ENCODE data around the gene TSHZ2. TPM values are rescaled to one million over a fixed set of nuclear protein-coding genes. Genes with fewer than 3 reads are reported as not detected.

Gene TSHZ2
- total RNA-seq, 1 experiment from 2014 or later: 11.9 TPM

DNA sequence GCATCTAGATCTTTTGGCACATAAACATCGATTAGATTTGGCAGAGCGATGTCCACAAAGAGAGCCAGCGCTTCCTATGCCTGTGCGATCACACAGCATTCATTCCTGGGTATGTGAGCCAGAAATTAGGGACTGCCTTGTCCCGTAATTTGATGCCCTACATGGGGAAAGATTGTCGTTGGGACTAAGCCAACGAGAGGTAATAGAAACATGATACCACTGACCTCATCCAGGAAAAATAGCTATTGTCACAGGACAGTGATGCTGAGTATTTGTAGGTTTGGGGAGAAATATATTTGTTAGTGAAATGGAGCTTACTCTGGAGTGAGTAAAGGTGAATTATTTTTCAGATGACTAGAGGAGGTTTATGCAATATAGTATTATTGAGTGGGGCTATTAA is 154.0 kb downstream of the TSHZ2 start:
- DNase-seq (ENCODE audit: low read depth): peak; percentile 88

DNA sequence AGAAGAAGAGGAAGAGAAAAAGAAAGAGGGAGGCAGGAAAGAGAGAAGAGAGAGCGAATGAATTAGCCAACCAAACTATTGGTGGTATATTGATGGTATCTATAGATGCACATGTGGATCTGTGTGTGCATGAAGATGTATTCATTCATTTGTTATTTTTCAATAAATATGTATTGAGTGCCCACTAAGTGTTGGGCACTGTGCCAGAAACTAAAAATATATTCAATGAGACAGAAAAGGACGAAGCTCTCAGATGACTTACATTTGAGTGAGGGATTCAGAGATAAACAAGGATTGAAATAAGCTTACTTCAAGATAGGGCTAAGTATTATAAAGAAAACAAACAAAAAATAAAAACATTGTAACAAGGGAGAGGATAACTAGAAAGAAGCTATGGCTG is 154.9 kb downstream of the TSHZ2 start:
- DNase-seq (ENCODE audit: low read depth): no peak

DNA sequence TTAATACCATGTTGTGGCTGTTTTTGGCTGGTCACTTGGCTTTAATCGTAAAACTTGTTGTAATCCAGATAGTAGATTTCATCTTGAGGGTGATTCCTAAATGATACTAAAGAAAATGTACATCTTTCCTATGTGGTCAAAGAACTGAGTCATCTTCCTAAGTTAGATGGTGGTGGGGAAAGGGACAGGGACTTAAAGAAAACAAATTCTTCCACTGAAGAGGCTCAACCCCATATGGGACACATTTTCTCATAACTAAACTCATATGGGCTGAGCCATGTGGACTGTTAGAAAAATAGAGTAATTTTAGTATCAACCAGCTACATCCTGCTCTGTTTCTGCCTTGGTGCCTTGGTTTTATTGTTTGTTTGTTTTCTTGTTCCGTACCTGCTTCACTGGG is 155.8 kb downstream of the TSHZ2 start:
- DNase-seq (ENCODE audit: low read depth): no peak

DNA sequence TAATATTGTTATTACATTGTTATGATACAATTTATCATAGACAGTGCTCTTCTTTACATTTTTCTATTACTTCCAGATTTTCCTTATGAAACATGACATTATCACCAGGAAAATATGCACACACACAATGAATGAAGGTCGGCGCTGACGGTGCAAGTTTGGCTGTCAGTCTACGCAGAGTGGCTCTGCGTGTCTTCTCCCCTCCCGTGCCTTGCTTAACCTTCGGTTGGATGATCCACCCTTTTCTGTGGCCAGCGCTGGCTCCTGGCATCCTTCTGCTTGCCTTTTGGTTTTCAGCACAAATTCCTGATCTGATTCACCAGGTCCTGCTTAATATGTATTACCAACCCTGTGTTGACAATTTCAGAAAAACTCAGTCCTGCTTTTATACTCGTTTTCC is 157.4 kb downstream of the TSHZ2 start:
- peak; percentile 78 for DNase-seq (ENCODE audit: low read depth)

DNA sequence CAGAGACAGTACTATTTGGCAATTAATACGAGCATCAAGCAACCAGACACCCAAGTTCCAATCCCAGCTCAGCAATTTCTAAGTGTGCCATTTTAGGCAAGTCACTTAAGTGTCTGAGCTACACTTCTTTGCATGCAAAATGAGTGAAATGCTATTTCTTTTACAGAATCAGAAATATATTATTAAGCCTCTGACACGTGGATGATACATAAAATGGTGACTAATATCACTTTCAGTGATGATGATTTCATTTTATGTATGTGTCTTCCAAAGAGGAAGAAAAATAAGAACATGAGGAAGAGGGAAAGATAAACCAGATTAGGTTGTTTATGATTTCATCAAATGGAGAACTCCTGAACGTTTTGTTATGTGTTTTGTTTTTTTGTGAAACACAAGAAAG is 158.6 kb downstream of the TSHZ2 start:
- no peak for DNase-seq (ENCODE audit: low read depth)

DNA sequence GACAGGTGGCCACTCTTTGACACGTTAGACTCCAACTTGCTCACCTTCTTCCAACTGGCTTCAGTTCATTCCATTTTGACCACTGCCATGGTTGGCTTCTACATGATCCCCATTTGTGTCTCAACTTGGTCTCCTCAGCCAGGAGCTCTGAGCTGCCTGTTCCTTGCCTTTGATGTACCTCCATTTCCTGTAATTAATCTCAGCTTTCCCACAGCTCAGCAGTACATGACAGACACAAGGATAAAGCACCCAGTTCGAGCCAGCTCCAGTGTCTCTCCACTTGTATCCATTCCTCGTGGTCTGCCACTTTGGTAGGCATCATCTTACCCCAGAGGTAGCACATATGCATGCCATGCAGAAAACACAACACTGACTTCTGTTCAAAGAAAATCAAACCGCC is 161.0 kb downstream of the TSHZ2 start:
- peak; percentile 61 for DNase-seq (ENCODE audit: low read depth)

DNA sequence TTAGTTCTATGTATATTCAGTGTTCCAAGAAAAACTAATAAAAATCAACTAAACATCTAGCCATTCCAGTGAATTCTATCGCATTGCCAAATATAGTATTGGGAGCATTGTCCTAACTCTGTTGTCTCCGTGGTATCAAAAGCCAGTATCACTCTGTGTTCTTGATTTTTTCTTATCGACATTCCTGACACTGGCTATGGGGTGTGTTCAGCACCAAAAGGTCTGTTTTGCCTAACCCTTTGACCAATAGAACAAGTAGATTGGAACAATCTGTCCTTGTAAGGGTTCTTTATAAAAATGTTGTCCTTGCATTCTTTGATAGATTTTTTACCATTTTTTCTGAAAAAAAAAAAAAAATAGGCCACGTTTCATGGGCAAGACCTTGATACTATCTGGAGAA is 161.5 kb downstream of the TSHZ2 start:
- no peak for DNase-seq (ENCODE audit: low read depth)

DNA sequence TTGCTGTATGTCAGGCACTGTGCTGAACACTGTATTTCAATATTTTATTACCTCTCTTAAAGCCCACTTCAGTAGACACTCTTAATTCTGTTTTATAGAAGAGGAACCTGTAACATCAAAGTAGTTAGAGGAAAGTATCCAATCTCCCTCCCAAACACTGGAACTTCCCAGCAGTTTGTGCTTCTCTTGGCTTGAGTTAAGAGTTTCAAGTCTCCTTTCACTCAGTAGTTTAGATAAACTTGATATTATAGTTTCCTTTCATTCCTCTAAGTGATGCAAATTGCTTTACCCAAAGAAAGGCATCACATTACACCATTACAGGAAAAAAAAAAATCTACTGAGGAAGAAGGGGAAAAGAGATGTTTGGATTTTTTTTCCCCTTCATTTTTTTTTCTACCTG is 164.3 kb downstream of the TSHZ2 start:
- DNase-seq (ENCODE audit: low read depth): no peak

DNA sequence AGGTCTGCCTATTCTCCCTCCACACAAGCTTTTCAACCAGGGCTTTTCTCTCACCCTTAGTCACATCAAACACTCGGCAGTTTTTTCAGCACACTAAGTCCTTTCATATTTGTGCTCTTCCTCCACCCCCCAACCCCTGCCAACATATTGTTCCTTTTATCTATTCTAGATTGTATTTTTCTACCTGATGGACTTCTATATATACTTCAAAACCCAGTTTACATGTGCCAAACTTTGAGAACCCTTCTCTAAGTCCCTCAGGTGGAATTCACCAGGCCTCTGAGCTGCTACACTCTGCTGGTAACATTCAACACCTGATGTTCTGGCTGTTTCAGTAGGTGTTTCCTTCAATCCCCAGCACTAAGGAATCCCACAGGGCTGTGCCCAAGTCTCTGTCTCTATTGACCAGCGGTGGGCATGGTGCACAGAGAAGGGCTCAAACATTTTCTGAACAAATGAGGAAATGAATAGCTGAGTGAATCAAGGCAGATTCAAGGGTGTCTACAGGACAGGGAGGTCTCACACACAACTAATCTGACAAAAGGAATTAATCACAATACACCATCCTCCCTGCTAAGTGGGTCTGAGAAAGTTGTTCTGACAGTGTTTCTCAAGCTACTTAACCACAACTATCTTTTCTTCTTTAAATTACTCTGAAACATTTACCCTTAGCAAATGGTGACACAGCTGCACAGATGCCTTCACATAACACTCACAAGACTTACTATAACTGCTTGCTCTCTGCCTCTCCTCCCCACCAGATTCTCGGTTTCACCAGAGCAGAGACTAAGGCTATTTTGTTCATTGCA is 166.5 kb downstream of the TSHZ2 start:
- no peak for DNase-seq (ENCODE audit: low read depth)

DNA sequence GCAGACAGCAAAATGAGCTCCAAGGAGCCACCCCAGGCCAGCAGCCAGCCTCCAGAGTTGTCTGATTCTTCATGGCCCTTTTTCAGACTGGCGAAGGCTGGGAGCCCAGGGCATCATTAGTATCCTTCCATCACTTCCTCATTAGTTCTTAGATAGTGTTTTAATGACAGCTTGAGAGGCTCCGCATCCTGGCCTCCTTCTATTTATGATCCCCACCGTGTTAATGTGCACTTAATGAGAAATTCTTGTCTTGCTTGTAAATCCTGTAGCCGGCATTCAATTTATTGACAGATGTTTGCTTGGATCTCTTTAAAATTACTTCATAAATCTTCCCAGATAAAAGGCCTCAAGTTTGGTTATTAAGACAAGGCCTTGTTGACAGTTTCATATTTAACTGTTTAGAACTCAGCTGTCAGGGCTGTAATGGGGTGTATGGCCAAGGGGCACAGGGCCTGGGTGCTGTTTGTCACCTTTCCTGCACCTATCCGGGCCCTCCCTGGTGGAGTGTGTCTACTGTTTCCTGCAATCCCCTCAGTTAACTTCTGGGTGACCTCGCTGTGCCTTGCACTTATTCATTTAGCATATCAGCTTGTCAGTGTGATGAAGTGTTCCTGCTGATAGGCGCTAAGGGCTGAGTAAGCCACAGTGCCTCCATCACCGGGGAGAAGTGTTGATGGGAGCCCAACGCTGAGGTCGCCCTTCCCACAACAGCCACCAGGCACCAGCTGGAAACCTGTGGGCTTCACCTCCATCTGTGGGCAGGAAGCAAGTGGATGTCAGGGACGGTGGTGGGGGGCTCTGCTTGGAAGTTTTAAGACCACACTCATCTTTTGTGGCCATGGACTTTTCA is 169.3 kb downstream of the TSHZ2 start:
- DNase-seq (ENCODE audit: low read depth): peak; percentile 41

DNA sequence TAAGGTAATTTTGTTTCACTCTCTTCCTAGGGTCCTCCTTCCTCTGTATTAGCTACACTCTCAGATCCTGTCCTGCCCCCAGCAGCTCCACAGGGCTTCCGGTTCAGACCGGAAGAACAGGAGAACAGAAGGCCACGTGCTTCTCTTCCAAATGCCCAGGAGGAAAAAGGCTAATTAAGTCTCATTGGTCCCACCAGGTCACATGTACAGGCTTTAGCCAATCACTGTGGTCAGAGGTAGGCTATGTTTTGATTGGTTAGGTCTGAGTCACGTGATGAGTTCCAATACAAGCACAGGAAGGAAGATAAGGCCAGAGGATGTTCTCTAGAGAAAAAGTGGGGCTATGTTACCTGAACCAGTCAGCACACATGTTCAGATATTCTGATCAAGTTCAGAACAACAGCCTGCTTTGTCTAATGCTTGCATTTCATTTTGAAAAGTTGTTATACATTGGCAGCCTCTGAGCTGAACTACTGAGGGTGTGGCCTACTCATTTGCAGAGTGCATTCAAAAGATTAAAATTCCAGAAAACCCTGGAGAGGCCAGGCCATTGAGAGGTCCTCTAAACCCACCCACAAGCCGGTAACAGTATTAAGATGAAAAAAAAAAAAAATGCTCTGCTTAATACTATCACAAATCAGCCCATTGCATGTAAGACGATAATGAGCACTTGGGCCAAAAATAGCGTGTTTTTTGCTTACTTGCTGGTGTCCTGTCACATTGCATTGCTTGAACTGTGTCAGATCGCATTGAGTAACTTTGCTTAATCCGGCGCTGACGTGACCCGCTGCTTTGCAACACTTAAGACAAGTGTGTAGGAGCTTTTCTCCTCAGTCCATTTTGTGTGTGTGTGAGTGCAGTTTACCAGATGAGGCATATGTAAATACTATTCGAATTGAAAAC is 170.3 kb downstream of the TSHZ2 start:
- DNase-seq (ENCODE audit: low read depth): peak; percentile 32

DNA sequence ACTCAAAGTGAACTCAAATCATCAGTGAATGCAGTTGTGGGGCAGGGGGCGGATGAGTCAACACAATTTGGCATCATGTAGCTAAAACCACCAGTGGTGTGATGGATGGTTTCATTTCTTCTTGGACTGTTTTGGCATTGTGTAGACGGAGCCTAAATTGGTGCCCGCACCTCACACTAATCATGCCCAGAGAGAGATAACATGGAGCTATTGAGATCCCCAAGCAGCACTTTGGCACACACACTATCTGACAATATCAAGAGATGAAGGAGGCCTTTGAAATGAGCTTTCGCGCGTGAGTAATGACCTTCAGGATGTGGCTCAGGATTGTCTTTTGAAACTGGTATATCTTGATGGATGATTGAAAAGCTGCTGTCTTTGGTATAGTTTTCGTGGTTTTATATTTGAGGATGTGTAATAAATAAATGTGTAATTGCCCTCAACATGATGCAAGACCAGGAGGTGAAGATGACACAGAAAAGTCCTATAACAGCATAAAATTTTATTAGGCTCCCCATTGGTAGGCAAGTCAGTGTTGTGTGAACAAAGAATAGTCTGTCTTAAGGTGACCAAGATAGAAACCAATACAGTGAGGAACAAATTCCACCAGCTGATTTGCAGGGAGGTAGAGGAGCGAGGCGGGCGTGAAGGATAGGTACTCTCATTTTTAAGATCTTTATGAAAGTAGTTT is 174.2 kb downstream of the TSHZ2 start:
- DNase-seq (ENCODE audit: low read depth): peak; percentile 54

DNA sequence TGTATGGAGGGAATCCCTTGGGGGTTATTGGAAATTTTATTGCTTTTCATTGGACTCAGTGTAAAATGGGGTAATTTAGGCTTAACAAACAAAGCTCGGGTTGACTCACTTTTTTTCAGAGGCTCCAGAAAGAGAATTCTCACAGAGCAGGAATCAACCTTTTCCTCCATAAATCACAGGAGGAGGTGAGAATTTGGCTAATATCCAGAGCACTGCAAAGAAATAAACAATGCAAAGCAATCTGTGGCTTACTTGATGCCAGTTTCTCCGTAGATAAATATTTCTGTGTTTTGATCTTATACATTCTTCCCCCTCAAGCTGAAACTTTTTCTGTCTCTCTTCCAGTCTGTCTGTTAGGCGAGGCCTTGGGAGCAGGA is 176.6 kb downstream of the TSHZ2 start:
- peak; percentile 59 for DNase-seq (ENCODE audit: low read depth)

DNA sequence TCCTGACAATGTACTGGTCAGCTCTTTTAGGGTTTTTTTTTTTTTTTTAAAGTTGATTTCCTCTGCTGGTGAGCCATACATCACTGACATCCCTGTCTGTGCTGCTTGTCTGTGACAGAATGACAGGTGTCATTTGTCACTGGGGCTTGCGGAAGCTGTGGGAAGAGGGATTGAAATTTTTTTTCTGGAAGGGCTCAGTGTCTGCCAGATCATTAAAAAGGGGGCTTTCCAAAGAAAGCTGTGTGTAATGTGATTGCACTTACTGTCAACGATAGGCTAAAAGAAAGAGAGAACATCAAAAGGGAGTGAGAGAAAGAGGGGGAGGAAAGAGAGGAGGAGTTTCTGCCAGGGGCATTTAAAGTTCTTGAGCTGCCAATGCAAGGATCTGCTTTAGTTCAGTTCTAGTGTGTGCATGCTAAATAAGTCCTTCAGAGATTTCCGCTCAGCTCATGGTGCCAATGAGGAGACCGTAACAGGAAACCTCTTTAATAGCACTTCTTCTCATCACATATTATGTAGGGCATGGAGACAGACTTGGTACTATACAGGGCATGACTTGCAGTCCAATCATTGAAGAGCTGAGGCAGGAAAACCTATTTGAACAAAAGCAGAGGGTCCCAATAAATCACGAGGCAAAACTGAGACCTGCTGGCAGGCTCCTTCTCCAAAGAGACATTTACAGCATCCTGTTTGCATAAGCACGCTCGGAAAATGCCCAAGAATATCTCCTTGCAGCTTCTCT is 177.2 kb downstream of the TSHZ2 start:
- DNase-seq (ENCODE audit: low read depth): peak; percentile 22

DNA sequence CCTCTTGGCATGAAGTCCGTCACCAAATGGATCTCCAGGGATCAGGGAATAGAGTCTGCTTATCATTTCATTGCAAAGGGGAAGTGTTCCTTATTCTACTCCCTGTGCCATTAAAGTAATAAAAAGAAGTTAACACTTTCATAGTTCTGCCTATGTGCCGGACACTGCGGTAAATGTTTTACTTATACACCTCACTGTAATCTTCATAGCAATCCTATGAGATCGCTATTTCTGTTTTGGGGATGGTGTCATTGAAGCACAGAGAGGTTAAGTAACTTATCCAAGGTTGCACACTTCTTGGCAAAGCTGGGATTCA is 177.7 kb downstream of the TSHZ2 start:
- DNase-seq (ENCODE audit: low read depth): no peak

DNA sequence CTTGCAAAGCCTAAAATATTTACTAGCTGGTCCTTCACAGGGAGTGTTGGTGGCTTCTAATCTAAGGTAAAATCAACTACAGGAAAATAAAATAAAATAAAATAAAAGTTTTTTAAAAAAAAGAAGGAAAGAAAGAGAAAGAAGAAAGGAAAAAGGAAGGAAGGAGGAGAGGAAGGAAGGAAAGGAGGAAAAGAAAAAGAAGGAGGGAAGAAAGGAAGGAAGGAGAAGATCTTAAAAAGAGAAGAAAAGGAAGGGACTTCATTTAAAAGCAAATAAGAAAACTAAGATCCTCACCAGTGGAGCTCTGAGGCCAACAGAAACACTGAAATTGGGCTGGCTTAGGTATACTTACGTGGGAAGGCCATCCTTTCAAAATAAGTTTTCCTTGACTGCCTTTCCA is 178.4 kb downstream of the TSHZ2 start:
- DNase-seq (ENCODE audit: low read depth): no peak

DNA sequence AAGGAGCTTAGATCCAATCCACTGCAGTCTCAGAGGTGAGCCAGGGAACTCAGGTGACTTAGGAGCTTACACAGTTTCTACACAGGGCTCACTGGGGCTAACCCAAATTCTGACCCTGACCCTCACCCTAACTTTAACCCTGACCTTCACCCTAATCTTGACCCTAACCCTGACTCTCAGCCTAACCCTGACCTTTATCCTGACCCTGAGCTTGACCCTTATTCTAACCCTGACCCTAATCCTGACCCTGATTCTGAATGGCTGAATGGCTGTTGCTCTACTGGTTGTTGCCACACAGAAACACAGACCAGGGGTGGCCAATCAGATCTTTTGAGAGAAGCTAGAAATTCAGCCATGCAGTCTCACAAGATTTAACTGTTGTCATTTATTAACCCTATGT is 180.1 kb downstream of the TSHZ2 start:
- no peak for DNase-seq (ENCODE audit: low read depth)

DNA sequence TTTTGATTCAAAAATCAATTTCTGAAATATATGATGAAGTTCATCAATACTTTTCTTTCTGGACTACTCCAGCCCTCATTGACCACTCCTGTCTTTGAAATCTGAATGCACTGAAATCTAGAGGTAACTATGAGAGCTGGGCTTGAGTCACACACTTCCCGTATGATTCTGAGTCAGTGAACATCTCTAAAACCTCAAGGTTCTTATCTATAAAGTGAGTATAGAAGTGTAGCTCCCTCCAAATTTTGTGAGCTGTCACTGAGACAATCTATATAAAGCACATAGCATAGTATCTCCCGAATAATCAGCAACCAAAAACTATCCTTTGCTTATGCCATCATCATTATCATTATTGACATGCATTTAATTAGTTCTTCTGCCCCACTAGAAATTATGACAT is 182.4 kb downstream of the TSHZ2 start:
- DNase-seq (ENCODE audit: low read depth): peak; percentile 77

DNA sequence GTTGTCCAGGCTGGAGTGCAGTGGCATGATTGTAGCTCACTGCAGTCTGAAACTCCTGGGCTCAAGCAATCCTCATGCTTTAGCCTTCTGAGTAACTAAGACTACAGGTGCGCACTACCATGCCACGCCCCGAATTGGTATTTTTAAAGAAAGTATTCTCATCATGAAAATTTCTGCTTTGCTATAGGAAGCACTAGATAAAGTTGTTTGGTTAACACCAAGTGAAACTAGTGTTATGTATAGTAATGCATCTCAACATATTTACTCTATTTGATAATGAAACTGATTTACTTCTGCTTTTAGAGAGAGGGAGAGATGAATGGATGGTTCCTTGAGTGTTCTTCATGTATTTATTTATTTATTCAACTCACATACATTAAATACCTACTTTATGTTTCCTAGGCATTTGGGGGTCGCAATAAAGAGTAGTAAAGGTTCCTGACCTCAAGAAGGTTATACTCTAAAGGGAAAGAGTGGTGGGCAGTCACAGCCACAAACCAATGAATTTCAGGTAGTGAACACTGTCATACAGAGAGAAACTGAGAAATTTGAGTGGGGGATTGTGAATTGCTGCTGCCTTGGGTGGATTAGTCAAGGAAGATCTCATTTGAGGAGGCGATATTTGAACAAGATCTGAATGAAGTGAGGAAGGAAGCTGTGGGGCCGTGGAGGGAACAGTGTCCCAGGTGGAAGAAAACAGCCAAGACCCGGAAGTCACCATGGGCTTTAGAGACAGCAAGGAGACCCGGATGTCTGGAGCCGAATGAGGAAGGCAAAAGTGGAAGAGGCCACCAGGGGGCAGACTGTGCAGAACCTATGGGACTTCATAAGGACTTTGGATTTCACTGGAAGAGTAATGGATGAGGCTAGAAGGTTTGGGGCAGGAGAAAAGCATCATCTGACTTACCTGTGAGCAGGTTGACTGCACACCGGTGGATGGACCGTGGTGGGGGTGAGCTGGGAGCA is 185.6 kb downstream of the TSHZ2 start:
- peak; percentile 77 for DNase-seq (ENCODE audit: low read depth)

DNA sequence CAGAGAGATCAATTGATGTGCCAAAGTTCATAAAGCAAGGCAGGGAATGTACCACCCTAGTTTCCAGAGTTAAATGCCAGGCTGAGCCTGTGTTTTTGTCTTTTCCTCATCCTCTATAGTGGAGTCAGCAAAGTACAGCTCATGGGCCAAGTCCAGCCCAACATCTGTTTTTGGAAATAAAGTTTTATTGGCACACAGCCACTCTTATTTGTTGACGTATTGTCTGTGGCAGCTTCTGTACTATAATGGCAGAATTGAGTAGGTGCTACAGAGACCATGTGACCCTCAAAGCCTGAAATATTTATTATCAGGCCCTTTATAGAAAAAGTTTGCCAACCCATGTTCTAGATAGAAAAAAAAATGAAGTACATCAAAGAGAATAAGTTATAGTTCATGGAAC is 187.0 kb downstream of the TSHZ2 start:
- no peak for DNase-seq (ENCODE audit: low read depth)
